GM12872 (cell line): ENCODE data around the gene NUP85.

Source experiments
- TF ChIP-seq, protein P1 (sequence below): IDR thresholded peaks from 3 replicates; pipeline ENCODE4 v1.5.1; 2011; ENCODE audit warnings: low read depth, mild to moderate bottlenecking, low read length, moderate library complexity; ENCODE audit not compliant: insufficient read depth

NUP85 gene, protein sequence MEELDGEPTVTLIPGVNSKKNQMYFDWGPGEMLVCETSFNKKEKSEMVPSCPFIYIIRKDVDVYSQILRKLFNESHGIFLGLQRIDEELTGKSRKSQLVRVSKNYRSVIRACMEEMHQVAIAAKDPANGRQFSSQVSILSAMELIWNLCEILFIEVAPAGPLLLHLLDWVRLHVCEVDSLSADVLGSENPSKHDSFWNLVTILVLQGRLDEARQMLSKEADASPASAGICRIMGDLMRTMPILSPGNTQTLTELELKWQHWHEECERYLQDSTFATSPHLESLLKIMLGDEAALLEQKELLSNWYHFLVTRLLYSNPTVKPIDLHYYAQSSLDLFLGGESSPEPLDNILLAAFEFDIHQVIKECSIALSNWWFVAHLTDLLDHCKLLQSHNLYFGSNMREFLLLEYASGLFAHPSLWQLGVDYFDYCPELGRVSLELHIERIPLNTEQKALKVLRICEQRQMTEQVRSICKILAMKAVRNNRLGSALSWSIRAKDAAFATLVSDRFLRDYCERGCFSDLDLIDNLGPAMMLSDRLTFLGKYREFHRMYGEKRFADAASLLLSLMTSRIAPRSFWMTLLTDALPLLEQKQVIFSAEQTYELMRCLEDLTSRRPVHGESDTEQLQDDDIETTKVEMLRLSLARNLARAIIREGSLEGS

GRCh38 chr17:75205037-75205792 is at the start of gene NUP85:
NUP85 (plus strand) TSS chr17:75205679; CDS start chr17:75205762, 83 bp downstream.
- TF ChIP-seq, protein P1, sequence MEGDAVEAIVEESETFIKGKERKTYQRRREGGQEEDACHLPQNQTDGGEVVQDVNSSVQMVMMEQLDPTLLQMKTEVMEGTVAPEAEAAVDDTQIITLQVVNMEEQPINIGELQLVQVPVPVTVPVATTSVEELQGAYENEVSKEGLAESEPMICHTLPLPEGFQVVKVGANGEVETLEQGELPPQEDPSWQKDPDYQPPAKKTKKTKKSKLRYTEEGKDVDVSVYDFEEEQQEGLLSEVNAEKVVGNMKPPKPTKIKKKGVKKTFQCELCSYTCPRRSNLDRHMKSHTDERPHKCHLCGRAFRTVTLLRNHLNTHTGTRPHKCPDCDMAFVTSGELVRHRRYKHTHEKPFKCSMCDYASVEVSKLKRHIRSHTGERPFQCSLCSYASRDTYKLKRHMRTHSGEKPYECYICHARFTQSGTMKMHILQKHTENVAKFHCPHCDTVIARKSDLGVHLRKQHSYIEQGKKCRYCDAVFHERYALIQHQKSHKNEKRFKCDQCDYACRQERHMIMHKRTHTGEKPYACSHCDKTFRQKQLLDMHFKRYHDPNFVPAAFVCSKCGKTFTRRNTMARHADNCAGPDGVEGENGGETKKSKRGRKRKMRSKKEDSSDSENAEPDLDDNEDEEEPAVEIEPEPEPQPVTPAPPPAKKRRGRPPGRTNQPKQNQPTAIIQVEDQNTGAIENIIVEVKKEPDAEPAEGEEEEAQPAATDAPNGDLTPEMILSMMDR = no peak

DNA sequence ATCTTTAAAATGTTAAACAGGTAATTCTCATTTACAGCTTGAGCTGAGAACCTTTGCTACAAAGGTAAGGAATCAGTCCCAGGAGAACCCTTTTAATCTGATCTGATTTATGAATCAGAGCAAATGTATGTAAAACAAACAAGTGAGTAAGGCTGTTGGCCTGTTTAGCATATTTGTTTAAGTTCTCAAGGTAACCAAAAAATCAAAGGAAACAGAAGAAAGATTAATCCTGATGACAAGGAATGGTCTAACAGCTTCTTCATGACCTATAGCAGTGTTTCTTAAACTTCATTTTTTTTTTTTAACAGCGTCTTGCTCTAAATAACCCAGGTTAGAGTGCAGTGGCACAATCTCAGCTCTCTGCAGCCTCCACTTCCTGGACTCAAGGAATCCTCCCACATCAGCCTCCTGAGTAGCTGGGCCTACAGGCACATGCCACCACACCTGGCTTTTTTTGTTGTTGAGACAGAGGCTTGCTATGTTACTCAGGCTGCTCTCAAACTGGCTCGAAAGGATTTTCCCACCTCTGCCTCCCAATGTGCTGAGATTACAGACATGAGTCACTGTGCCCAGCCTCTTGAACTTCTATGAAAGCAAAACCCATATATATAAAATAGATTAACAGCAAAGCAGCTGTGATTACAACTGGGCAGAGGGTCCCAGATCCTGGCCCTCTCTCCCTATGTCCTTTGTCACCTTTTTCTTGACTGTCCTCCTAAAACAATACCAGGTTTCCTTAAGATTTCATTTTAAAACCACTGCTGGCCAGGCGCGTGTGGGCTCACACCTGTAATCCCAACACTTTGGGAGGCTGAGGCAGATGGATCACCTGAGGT is 46.1 kb upstream of the NUP85 start:
- TF ChIP-seq, protein P1 = no peak

- TF ChIP-seq, protein P1 = no peak
Observed at GRCh38 chr17:75160211-75160610, 45.3 kb upstream of the NUP85 start.

- TF ChIP-seq, protein P1 = no peak
Observed at GRCh38 chr17:75163074-75163473, 42.4 kb upstream of the NUP85 start.

GRCh38 chr17:75168998-75169397 is 36.5 kb upstream of the NUP85 start:
- TF ChIP-seq, protein P1 = no peak

DNA sequence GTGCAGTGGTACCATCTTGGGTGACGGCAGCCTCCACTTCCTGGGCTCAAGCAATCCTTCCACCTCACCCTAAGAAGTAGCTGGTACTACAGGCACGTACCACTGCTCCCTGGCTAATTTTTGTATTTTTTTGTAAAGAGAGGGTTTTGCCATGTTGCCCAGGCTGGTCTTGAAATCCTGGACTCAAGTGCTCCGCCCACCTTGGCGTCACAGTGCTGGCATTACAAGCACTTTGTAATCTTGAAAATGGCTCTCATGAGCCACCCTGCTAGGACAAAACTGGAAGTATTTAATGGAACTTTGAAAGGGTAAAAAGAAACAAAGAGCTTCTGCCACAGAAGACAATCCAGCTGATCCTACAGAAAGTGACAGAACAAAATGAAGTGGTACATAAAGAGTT is 32.0 kb upstream of the NUP85 start:
- TF ChIP-seq, protein P1 = no peak
